ENCODE results near the gene SLC22A13.

GRCh38 chr3:38226273-38226672, 39.3 kb upstream of the SLC22A13 start:
- TF ChIP-seq CTCF (IDR thresholded peaks at IDR 0.05) (no peak), POLR2A (IDR thresholded peaks at IDR 0.05) (no peak)
